SK-N-SH (cell line): Measurements from ENCODE around the gene TACC2.

ENCODE experiments used
- ELF1 ChIP-seq: IDR thresholded peaks from 2 replicates; pipeline ENCODE4 v1.4.0; 2012
- EZH2phosphoT487 ChIP-seq: fragments of 200-600 bp; sonication (generic); IDR thresholded peaks from 2 replicates; pipeline ENCODE4 v1.6.1; 2017; ENCODE audit warnings: low read depth, mixed run types, mild to moderate bottlenecking, antibody characterized with exemption, moderate library complexity, borderline replicate concordance
- JUND ChIP-seq: IDR thresholded peaks from 2 replicates; pipeline ENCODE4 v1.4.0; 2012
- MAX ChIP-seq: IDR thresholded peaks from 2 replicates; pipeline ENCODE4 v1.4.0; 2012; ENCODE audit warnings: low read depth
- MXI1 ChIP-seq: IDR thresholded peaks from 2 replicates; pipeline ENCODE4 v1.6.1; 2012; ENCODE audit warnings: mild to moderate bottlenecking, low read depth, low read length, improper control_type of control experiment
- POLR2AphosphoS5 ChIP-seq: IDR thresholded peaks from 2 replicates; pipeline ENCODE4 v1.6.1; 2012; ENCODE audit warnings: low read depth, low read length
- TCF12 ChIP-seq: IDR thresholded peaks from 2 replicates; pipeline ENCODE4 v1.4.0; 2012
- TF ChIP-seq, protein P1 (sequence below): fragments of 200-600 bp; sonication (generic); IDR thresholded peaks from 2 replicates; pipeline ENCODE4 v1.6.1; 2017; ENCODE audit warnings: antibody characterized with exemption, mild to moderate bottlenecking, moderate library complexity

GRCh38 chr10:122149561-122150505 lies 160.9 kb downstream of the TACC2 start:
- TF ChIP-seq, protein P1, sequence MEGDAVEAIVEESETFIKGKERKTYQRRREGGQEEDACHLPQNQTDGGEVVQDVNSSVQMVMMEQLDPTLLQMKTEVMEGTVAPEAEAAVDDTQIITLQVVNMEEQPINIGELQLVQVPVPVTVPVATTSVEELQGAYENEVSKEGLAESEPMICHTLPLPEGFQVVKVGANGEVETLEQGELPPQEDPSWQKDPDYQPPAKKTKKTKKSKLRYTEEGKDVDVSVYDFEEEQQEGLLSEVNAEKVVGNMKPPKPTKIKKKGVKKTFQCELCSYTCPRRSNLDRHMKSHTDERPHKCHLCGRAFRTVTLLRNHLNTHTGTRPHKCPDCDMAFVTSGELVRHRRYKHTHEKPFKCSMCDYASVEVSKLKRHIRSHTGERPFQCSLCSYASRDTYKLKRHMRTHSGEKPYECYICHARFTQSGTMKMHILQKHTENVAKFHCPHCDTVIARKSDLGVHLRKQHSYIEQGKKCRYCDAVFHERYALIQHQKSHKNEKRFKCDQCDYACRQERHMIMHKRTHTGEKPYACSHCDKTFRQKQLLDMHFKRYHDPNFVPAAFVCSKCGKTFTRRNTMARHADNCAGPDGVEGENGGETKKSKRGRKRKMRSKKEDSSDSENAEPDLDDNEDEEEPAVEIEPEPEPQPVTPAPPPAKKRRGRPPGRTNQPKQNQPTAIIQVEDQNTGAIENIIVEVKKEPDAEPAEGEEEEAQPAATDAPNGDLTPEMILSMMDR, result no peak
- no peak for TF ChIP-seq JUND
- no peak for TF ChIP-seq TCF12
- no peak for TF ChIP-seq MAX
- no peak for TF ChIP-seq POLR2AphosphoS5
- no peak for TF ChIP-seq ELF1
- no peak for TF ChIP-seq MXI1
- TF ChIP-seq EZH2phosphoT487, result no peak
